ENCODE results near the gene PRDM2.

GRCh38 chr1:13699936-13700520 lies at the start of gene PRDM2:
- TF ChIP-seq ZNF274 (IDR thresholded peaks at IDR 0.05; ENCODE audit: low read depth, low read length) (no peak), YY1 (IDR thresholded peaks at IDR 0.05; ENCODE audit: insufficient read depth, insufficient read length) (peak; percentile 44)

All from NT2/D1 (cell line).